Liver (tissue), 9 donors: ENCODE data around the gene RAD51AP2. TPM values are rescaled to one million over a fixed set of nuclear protein-coding genes. Genes with fewer than 3 reads are reported as not detected.

Experiments
- DNase-seq: peaks from one replicate; pipeline ENCODE4 v3.0.0-alpha.2; 2017; ENCODE audit warnings: low spot score
- H3K27ac ChIP-seq, 2 donors: one replicate each; pipeline ENCODE4 v1.7.0; 2013; ENCODE audit warnings: inconsistent platforms in 2 of 2, low read length in 2 of 2, control low read depth in 1 of 2, low read depth in 1 of 2, mild to moderate bottlenecking in 1 of 2
- H3K27me3 ChIP-seq, 4 donors: one replicate each; pipeline versions ENCODE4 v1.6.1 to v1.7.0; 2013; ENCODE audit warnings: low read length in 3 of 4, inconsistent platforms in 1 of 4, mild to moderate bottlenecking in 1 of 4, moderate library complexity in 1 of 4; ENCODE audit not compliant: control insufficient read depth in 4 of 4, insufficient read depth in 4 of 4
- H3K36me3 ChIP-seq, 4 donors: one replicate each; pipeline versions ENCODE4 v1.6.1 to v1.7.0; 2013; ENCODE audit warnings: low read length in 3 of 4, mild to moderate bottlenecking in 3 of 4, low read depth in 1 of 4, moderate library complexity in 1 of 4; ENCODE audit not compliant: control insufficient read depth in 4 of 4, insufficient read depth in 3 of 4
- H3K4me1 ChIP-seq, 4 donors: one replicate each; pipeline versions ENCODE4 v1.6.1 to v1.7.0; 2013; ENCODE audit warnings: low read length in 3 of 4, mild to moderate bottlenecking in 3 of 4, moderate library complexity in 1 of 4; ENCODE audit not compliant: control insufficient read depth in 4 of 4, insufficient read depth in 4 of 4
- H3K4me3 ChIP-seq, 3 donors: one replicate each; pipeline versions ENCODE4 v1.6.1 to v1.7.0; 2013; ENCODE audit warnings: low read length in 3 of 3, control low read depth in 1 of 3, low read depth in 1 of 3, mild to moderate bottlenecking in 1 of 3
- H3K9ac ChIP-seq, 2 donors: one replicate each; pipeline ENCODE4 v1.7.0; 2013; ENCODE audit warnings: low read length in 2 of 2, mild to moderate bottlenecking in 2 of 2, moderate library complexity in 2 of 2, control low read depth in 1 of 2, low read depth in 1 of 2
- H3K9me3 ChIP-seq, 4 donors: one replicate each; pipeline versions ENCODE4 v1.6.1 to v1.7.0; 2013; ENCODE audit warnings: low read length in 3 of 4; ENCODE audit not compliant: control insufficient read depth in 4 of 4
- GABPA ChIP-seq, 2 donors: IDR thresholded peaks in 1 of 2; conservative IDR thresholded peaks in 1 of 2; 2 replicates each; pipeline ENCODE4 v1.6.1; 2016; ENCODE audit warnings: antibody characterized with exemption in 2 of 2, mild to moderate bottlenecking in 1 of 2, moderate library complexity in 1 of 2
- NR2F2 ChIP-seq: IDR thresholded peaks from 2 replicates; pipeline ENCODE4 v1.6.1; 2016; ENCODE audit warnings: antibody characterized with exemption
- RXRA ChIP-seq, 2 donors: IDR thresholded peaks; 2 replicates each; pipeline ENCODE4 v1.6.1; 2017 to 2018; ENCODE audit warnings: antibody characterized with exemption in 2 of 2, mild to moderate bottlenecking in 1 of 2
- TAF1 ChIP-seq: conservative IDR thresholded peaks from 2 replicates; pipeline ENCODE4 v1.6.1; 2016; ENCODE audit warnings: antibody characterized with exemption, mild to moderate bottlenecking
- WGBS: extraction: QIAGEN DNeasy Blood & Tissue Kit; methylation state at CpG from one replicate; pipeline ENCODE4 v1.1.7; 2013; 5-methylcytosine and 5-hydroxymethylcytosine counted together
- polyA plus RNA-seq, 2 donors: library from polyadenylated mRNA; stranded (reverse) in 1 of 2; unstranded in 1 of 2; fragments of 200-250 nt in 1 of 2; fragments of >200 nt in 1 of 2; fragmentation: Nextera tagmentation in 1 of 2; extraction: Ambion mirVana in 1 of 2; gene quantifications; one replicate each; pipeline versions ENCODE4 v1.2.1 to v1.2.3, GENCODE V29; 2013 to 2015
- total RNA-seq, 2 donors: library from RNA; depleted of rRNA; stranded (reverse); fragments of >200 nt; gene quantifications; one replicate each; pipeline ENCODE4 v1.2.3, GENCODE V29; 2014
- donor health status: healthy.
- donor health status: healthy.
- donor health status: healthy.
- donor health status: healthy.
- donor health status: healthy.

Gene RAD51AP2
- total and polyA plus RNA-seq, 4 donors: 0.02 to 0.25 (median 0.11) TPM

DNA sequence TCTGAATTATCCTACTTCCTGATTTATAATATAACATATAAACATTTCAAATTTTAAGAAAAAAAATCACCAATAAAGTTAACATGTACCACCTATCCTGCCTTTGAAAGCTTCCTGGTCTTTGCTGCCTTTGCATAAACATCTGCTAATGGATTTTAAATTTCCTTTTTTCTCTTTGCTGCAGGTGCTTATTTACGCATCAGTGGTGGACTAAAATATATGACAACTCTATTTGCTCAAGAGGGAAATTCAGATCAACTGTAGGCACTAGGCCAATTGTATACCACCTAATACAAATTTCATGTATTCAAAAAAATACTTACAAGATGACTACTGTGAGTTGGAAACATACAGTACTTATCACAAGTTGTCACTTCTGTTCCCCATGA is 57.2 kb downstream of the RAD51AP2 start:
- Histone ChIP-seq H3K4me3 (no peak overlapping the region), H3K4me1 (peaks cover 0 to 2% (median 0%) of the 10 kb centered on the region in 4 donors), H3K9me3 (no peaks in the 10 kb centered on the region), H3K36me3 (no peaks in the 10 kb centered on the region), H3K27me3 (no peaks in the 10 kb centered on the region), H3K27ac (no peak overlapping the region), H3K9ac (no peak overlapping the region)
- DNase-seq: no peak
- TF ChIP-seq RXRA (IDR thresholded peaks at IDR 0.05) (no peak), TAF1 (no peak), GABPA (IDR thresholded peaks at IDR 0.05 in 1 of 2, conservative IDR thresholded peaks at IDR 0.05 in 1 of 2) (no peak), NR2F2 (no peak)
- WGBS: 91% methylated on average over 1 of the region's 1 CpG

Other genes starting within 250 kb of the RAD51AP2 start
- 10 to 100 TPM in 1 of 2 donors, 1 to 10 TPM in 1; 6.3 to 32.9 TPM for gene VSNL1, start 22.3 kb upstream of the RAD51AP2 start, total RNA-seq
- 1 to 10 TPM; 2.2 to 6.4 TPM for gene VSNL1, start 22.3 kb upstream of the RAD51AP2 start, polyA plus RNA-seq
- 10 to 100 TPM; 15.7 to 22.3 TPM for gene SMC6, start 235.4 kb upstream of the RAD51AP2 start, total RNA-seq
- gene SMC6, start 235.4 kb upstream of the RAD51AP2 start, polyA plus RNA-seq: 1 to 10 TPM; 2.6 to 6.3 TPM
- 10 to 100 TPM in 1 of 2 donors, 1 to 10 TPM in 1; 9.6 to 12.7 TPM for gene GEN1, start 235.7 kb upstream of the RAD51AP2 start, total RNA-seq
- gene GEN1, start 235.7 kb upstream of the RAD51AP2 start, polyA plus RNA-seq: 1 to 10 TPM; 1.2 to 6.0 TPM